ENCODE data around the gene MYH7.

GRCh38 chr14:23437133-23438100 is 2.0 kb upstream of the MYH7 start:
- TF ChIP-seq CTCF (IDR thresholded peaks at IDR 0.05; ENCODE audit: low read depth, low read length) (no peak), POLR2A (IDR thresholded peaks at IDR 0.05; ENCODE audit: extremely low read depth, insufficient read length) (no peak)

All from NB4 (cell line).